ENCODE measurements around the gene CALHM4. TPM values are rescaled to one million over a fixed set of nuclear protein-coding genes. Genes with fewer than 3 reads are reported as not detected.

Gene CALHM4
- total RNA-seq, 1 donor from 2014 or later = not detected

DNA sequence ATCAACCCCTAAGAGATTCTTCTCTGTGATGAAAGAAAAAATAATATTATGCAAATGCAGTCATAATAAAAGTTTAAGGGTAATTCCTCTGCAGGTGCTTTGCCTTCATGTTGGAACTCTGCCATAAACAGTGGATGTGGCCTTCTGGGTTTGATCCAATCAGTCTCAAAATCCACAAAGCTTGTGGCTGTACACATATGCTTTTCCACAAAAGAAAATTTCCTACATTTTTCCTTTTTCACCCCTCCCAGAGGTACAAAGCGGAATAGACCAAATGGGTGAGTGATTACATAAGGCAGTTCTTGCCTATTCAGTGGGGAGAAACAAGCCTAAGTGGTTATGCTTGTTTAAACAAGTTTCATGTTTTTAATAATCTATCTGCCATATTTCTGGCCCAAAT lies 25.4 kb upstream of the CALHM4 start:
- H3K27ac ChIP-seq = no peak overlapping the region
- no peak overlapping the region for H3K4me3 ChIP-seq
- H2AFZ ChIP-seq (replicated peaks) = no peak overlapping the region
- H3F3A ChIP-seq (ENCODE audit: low read depth) = peaks cover 11% of the 10 kb centered on the region
- Mint-ChIP-seq H3K36me3 (no peaks in the 10 kb centered on the region), H3K4me3 (no peak overlapping the region), H3K27me3 (ENCODE audit: insufficient read depth, low read depth) (no peaks in the 10 kb centered on the region), H3K9me3 (no peaks in the 10 kb centered on the region), H3K4me1 (peaks cover 35% of the 10 kb centered on the region), H3K27ac (no peak overlapping the region)
- peaks cover 21% of the 10 kb centered on the region for H3K4me1 ChIP-seq
- H3K36me3 ChIP-seq = no peaks in the 10 kb centered on the region
- H3K9me3 ChIP-seq (ENCODE audit: low read depth) = no peaks in the 10 kb centered on the region
- TF ChIP-seq, protein P1, sequence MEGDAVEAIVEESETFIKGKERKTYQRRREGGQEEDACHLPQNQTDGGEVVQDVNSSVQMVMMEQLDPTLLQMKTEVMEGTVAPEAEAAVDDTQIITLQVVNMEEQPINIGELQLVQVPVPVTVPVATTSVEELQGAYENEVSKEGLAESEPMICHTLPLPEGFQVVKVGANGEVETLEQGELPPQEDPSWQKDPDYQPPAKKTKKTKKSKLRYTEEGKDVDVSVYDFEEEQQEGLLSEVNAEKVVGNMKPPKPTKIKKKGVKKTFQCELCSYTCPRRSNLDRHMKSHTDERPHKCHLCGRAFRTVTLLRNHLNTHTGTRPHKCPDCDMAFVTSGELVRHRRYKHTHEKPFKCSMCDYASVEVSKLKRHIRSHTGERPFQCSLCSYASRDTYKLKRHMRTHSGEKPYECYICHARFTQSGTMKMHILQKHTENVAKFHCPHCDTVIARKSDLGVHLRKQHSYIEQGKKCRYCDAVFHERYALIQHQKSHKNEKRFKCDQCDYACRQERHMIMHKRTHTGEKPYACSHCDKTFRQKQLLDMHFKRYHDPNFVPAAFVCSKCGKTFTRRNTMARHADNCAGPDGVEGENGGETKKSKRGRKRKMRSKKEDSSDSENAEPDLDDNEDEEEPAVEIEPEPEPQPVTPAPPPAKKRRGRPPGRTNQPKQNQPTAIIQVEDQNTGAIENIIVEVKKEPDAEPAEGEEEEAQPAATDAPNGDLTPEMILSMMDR (IDR thresholded peaks at IDR 0.05) = no peak
- TF ChIP-seq EZH2phosphoT487 (IDR thresholded peaks at IDR 0.05) (no peak), EZH2 (IDR thresholded peaks at IDR 0.05) (no peak)
- no peaks in the 10 kb centered on the region for H3K27me3 ChIP-seq
- no peak overlapping the region for H3K4me2 ChIP-seq
- no peaks in the 10 kb centered on the region for H4K20me1 ChIP-seq (ENCODE audit: low read depth)
- H3K9ac ChIP-seq = no peak overlapping the region
- DNase-seq (ENCODE audit: low spot score) = no peak
- no peaks in the 10 kb centered on the region for H3K79me2 ChIP-seq (ENCODE audit: low read depth)

- Histone ChIP-seq H3K4me3 (no peak overlapping the region), H3K79me2 (ENCODE audit: low read depth) (no peaks in the 10 kb centered on the region), H3K4me2 (no peak overlapping the region), H3K4me1 (peaks cover 27% of the 10 kb centered on the region), H3K27me3 (no peaks in the 10 kb centered on the region), H3K9me3 (ENCODE audit: low read depth) (no peaks in the 10 kb centered on the region), H3K36me3 (no peaks in the 10 kb centered on the region), H3K9ac (no peak overlapping the region), H4K20me1 (ENCODE audit: low read depth) (no peaks in the 10 kb centered on the region), H3K27ac (no peak overlapping the region), H3F3A (ENCODE audit: low read depth) (peaks cover 17% of the 10 kb centered on the region), H2AFZ (replicated peaks) (no peak overlapping the region)
- Mint-ChIP-seq H3K4me3 (no peak overlapping the region), H3K27me3 (ENCODE audit: insufficient read depth, low read depth) (peaks cover under 1% of the 10 kb centered on the region), H3K4me1 (peaks cover 41% of the 10 kb centered on the region), H3K36me3 (no peaks in the 10 kb centered on the region), H3K27ac (no peak overlapping the region), H3K9me3 (no peaks in the 10 kb centered on the region)
- TF ChIP-seq EZH2phosphoT487 (IDR thresholded peaks at IDR 0.05) (no peak), EZH2 (IDR thresholded peaks at IDR 0.05) (no peak)
- TF ChIP-seq, protein P1 (IDR thresholded peaks at IDR 0.05) = no peak
- DNase-seq (ENCODE audit: low spot score) = no peak
Measured at GRCh38 chr6:116528780-116529179, 24.8 kb upstream of the CALHM4 start.

DNA sequence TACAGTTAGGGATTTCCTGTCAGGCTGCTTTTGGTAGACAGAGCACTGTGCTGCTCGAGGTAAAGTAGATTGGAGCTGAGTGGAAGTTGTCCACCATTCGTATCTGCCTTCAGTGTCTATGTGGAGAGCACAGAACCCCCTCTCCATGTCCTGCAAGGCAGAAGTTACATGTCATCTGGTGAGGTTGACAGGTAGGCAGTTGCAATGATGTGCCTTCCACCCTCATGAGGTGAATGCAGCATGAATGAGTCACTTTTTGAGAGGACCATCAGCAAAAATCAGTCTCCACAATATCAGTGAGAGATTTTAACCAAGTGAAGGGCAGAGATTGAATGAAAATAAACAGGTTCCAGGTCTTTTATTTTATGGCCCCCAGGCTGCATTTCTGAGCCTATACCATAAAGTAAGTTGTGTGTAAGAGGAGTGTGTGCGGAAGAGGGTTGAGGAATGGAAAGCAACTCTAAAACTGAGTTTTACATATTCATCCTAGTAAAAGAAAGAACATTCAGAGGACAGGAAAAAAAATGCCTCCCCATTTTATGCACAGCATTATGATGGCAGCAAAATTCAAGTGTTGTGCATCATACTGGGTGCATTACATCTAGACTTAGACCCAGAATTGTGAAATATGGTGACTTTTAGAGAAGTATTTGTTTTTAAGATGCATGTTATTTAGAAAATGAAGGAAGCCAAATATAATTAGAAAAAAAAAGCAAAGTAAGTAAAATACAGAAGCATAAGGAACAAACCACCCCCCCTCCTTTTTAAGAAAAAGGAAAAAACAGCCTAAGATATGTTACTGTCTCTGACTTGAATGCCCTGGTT lies 23.9 kb upstream of the CALHM4 start:
- Histone ChIP-seq H3F3A (ENCODE audit: low read depth) (peaks cover 21% of the 10 kb centered on the region), H3K9me3 (ENCODE audit: low read depth) (no peaks in the 10 kb centered on the region), H4K20me1 (ENCODE audit: low read depth) (no peaks in the 10 kb centered on the region), H3K27me3 (no peaks in the 10 kb centered on the region), H3K4me3 (no peak overlapping the region), H3K27ac (no peak overlapping the region), H3K4me1 (peaks cover 32% of the 10 kb centered on the region), H2AFZ (replicated peaks) (no peak overlapping the region), H3K79me2 (ENCODE audit: low read depth) (no peaks in the 10 kb centered on the region), H3K9ac (no peak overlapping the region), H3K4me2 (peak overlapping the region; percentile 6), H3K36me3 (no peaks in the 10 kb centered on the region)
- H3K27ac Mint-ChIP-seq = peak overlapping the region; percentile 83
- H3K4me1 Mint-ChIP-seq = peaks cover 48% of the 10 kb centered on the region
- H3K9me3 Mint-ChIP-seq = no peaks in the 10 kb centered on the region
- no peaks in the 10 kb centered on the region for H3K36me3 Mint-ChIP-seq
- DNase-seq (ENCODE audit: low spot score) = no peak
- no peak overlapping the region for H3K4me3 Mint-ChIP-seq
- H3K27me3 Mint-ChIP-seq (ENCODE audit: insufficient read depth, low read depth) = peaks cover 3% of the 10 kb centered on the region
- TF ChIP-seq, protein P1 (IDR thresholded peaks at IDR 0.05) = no peak
- TF ChIP-seq EZH2 (IDR thresholded peaks at IDR 0.05) (no peak), EZH2phosphoT487 (IDR thresholded peaks at IDR 0.05) (no peak)

Data from neural progenitor cell (in vitro differentiated cells).